ENCODE data around the gene DLGAP1.

- TF ChIP-seq EZH2phosphoT487 (IDR thresholded peaks at IDR 0.05; ENCODE audit: insufficient read depth, low read depth) (no peak), EZH2 (IDR thresholded peaks at IDR 0.05; ENCODE audit: insufficient read depth, poor library complexity, severe bottlenecking) (no peak)
Observed at GRCh38 chr18:3666526-3667254, 788.4 kb downstream of the DLGAP1 start.
